Activated T-cell treated with anti-CD3 and anti-CD28 coated beads, Interleukin-2, amount 50 U/mL, for 72 hours (primary cell): ENCODE measurements around the gene HCRTR1. TPM values are rescaled to one million over a fixed set of nuclear protein-coding genes. Genes with fewer than 3 reads are reported as not detected.
"Not testable (repeated sequence)": the region's sequence is repeated elsewhere in the genome, so short reads cannot be mapped to it uniquely, and the experiment has no call there.

Source experiments
- ATAC-seq, 2 donors: fragments of 150-1000 bp; cut with Tn5 transposase; replicated peaks in 1 of 2; 2 replicates each; pipeline ENCODE4 v1.10.0; 2021; ENCODE audit warnings: moderate library complexity in 2 of 2, mild to moderate bottlenecking in 1 of 2
- DNase-seq, 2 donors: peaks; one replicate each; pipeline ENCODE4 v3.0.0; 2021 to 2022; ENCODE audit warnings: mixed read lengths in 1 of 2
- H3K27ac Mint-ChIP-seq: one replicate; pipeline ENCODE4 v1.8.0; 2022; ENCODE audit warnings: mild to moderate bottlenecking, moderate library complexity, mixed read lengths
- H3K27me3 Mint-ChIP-seq: one replicate; pipeline ENCODE4 v1.8.0; 2022; ENCODE audit warnings: low read depth, mixed read lengths
- H3K36me3 Mint-ChIP-seq, 2 donors: one replicate each; pipeline ENCODE4 v1.8.0; 2022; ENCODE audit warnings: mixed read lengths in 2 of 2, mild to moderate bottlenecking in 1 of 2; ENCODE audit not compliant: insufficient read depth in 2 of 2
- H3K4me1 Mint-ChIP-seq: one replicate; pipeline ENCODE4 v1.8.0; 2022; ENCODE audit warnings: low read depth, mixed read lengths
- H3K4me3 Mint-ChIP-seq, 2 donors: one replicate each; pipeline ENCODE4 v1.8.0; 2022; ENCODE audit warnings: mild to moderate bottlenecking in 2 of 2, mixed read lengths in 2 of 2, moderate library complexity in 2 of 2
- H3K9me3 Mint-ChIP-seq, 2 donors: one replicate each; pipeline ENCODE4 v1.8.0; 2022; ENCODE audit warnings: mixed read lengths in 2 of 2
- total RNA-seq, 2 donors: library from RNA; stranded (reverse); gene quantifications; one replicate each; pipeline ENCODE4 v1.2.3, GENCODE V29; 2022

HCRTR1 gene
- total RNA-seq, 2 donors from 2014 or later, result not detected

GRCh38 chr1:31585736-31586365 lies 31.6 kb upstream of the HCRTR1 start:
- H3K27ac Mint-ChIP-seq, result no peak overlapping the region
- no peak for DNase-seq
- H3K9me3 Mint-ChIP-seq, result no peaks in the 10 kb centered on the region

GRCh38 chr1:31586376-31587327 lies 30.8 kb upstream of the HCRTR1 start:
- no peak for ATAC-seq
- Mint-ChIP-seq H3K27ac (no peak overlapping the region), H3K4me1 (no peaks in the 10 kb centered on the region), H3K9me3 (no peaks in the 10 kb centered on the region), H3K4me3 (no peak overlapping the region), H3K27me3 (no peaks in the 10 kb centered on the region), H3K36me3 (no peaks in the 10 kb centered on the region)
- DNase-seq, result no peak

More at GRCh38 chr1:31585736-31586365, 31.6 kb upstream of the HCRTR1 start:
- Mint-ChIP-seq H3K27me3 (no peaks in the 10 kb centered on the region), H3K4me3 (no peak overlapping the region), H3K4me1 (no peaks in the 10 kb centered on the region), H3K36me3 (no peaks in the 10 kb centered on the region)
- no peak for ATAC-seq

GRCh38 chr1:31587328-31587699 lies 30.2 kb upstream of the HCRTR1 start:
- H3K36me3 Mint-ChIP-seq, H3K4me1 Mint-ChIP-seq, H3K9me3 Mint-ChIP-seq, H3K27ac Mint-ChIP-seq, H3K27me3 Mint-ChIP-seq, H3K4me3 Mint-ChIP-seq, ATAC-seq, DNase-seq: not testable (repeated sequence)

GRCh38 chr1:31587720-31588423 lies 29.6 kb upstream of the HCRTR1 start:
- H3K4me1 Mint-ChIP-seq, result no peaks in the 10 kb centered on the region
- H3K27ac Mint-ChIP-seq, result no peak overlapping the region
- H3K27me3 Mint-ChIP-seq, result peaks cover 12% of the 10 kb centered on the region
- no peak overlapping the region for H3K4me3 Mint-ChIP-seq
- H3K36me3 Mint-ChIP-seq, result no peaks in the 10 kb centered on the region
- peak; percentile 64 to 70 for ATAC-seq
- no peaks in the 10 kb centered on the region for H3K9me3 Mint-ChIP-seq
- peak; percentile 60 to 61 for DNase-seq

GRCh38 chr1:31588751-31589515 lies 28.6 kb upstream of the HCRTR1 start:
- Mint-ChIP-seq H3K27ac (no peak overlapping the region), H3K36me3 (no peaks in the 10 kb centered on the region), H3K9me3 (no peaks in the 10 kb centered on the region), H3K4me1 (no peaks in the 10 kb centered on the region), H3K4me3 (no peak overlapping the region), H3K27me3 (peaks cover 16% of the 10 kb centered on the region)
- DNase-seq (no peak), ATAC-seq (no peak)

- Mint-ChIP-seq H3K4me1 (no peaks in the 10 kb centered on the region), H3K4me3 (no peak overlapping the region), H3K9me3 (no peaks in the 10 kb centered on the region), H3K27ac (no peak overlapping the region), H3K36me3 (no peaks in the 10 kb centered on the region), H3K27me3 (peaks cover 23% of the 10 kb centered on the region)
- DNase-seq (no peak), ATAC-seq (no peak)
These were observed 25.9 kb upstream of the HCRTR1 start for GRCh38 chr1:31591425-31592093.

GRCh38 chr1:31592132-31592531 lies 25.4 kb upstream of the HCRTR1 start:
- DNase-seq, result no peak
- no peak overlapping the region for H3K4me3 Mint-ChIP-seq

GRCh38 chr1:31593136-31593665 lies 24.3 kb upstream of the HCRTR1 start:
- H3K4me1 Mint-ChIP-seq, result no peaks in the 10 kb centered on the region
- no peak for ATAC-seq
- no peaks in the 10 kb centered on the region for H3K9me3 Mint-ChIP-seq
- no peak for DNase-seq
- H3K36me3 Mint-ChIP-seq, result no peaks in the 10 kb centered on the region
- peaks cover 23% of the 10 kb centered on the region for H3K27me3 Mint-ChIP-seq
- no peak overlapping the region for H3K27ac Mint-ChIP-seq
- H3K4me3 Mint-ChIP-seq, result no peak overlapping the region

More at GRCh38 chr1:31592132-31592531, 25.4 kb upstream of the HCRTR1 start:
- no peaks in the 10 kb centered on the region for H3K4me1 Mint-ChIP-seq
- peaks cover 23% of the 10 kb centered on the region for H3K27me3 Mint-ChIP-seq
- no peaks in the 10 kb centered on the region for H3K36me3 Mint-ChIP-seq
- H3K27ac Mint-ChIP-seq, result no peak overlapping the region
- no peaks in the 10 kb centered on the region for H3K9me3 Mint-ChIP-seq
- ATAC-seq, result no peak

GRCh38 chr1:31593770-31594632 lies 23.5 kb upstream of the HCRTR1 start:
- Mint-ChIP-seq H3K27ac (no peak overlapping the region), H3K4me3 (no peak overlapping the region), H3K27me3 (peaks cover 23% of the 10 kb centered on the region), H3K9me3 (no peaks in the 10 kb centered on the region), H3K36me3 (no peaks in the 10 kb centered on the region), H3K4me1 (no peaks in the 10 kb centered on the region)
- DNase-seq (peak; percentile 81 to 82), ATAC-seq (peak; percentile 90 to 94)

- H3K36me3 Mint-ChIP-seq, result no peaks in the 10 kb centered on the region
- no peak overlapping the region for H3K27ac Mint-ChIP-seq
- DNase-seq (no peak), ATAC-seq (peak in 1 of 2 donors; percentile 17)
- peaks cover 23% of the 10 kb centered on the region for H3K27me3 Mint-ChIP-seq
- H3K4me3 Mint-ChIP-seq, result no peak overlapping the region
- H3K9me3 Mint-ChIP-seq, result no peaks in the 10 kb centered on the region
- no peaks in the 10 kb centered on the region for H3K4me1 Mint-ChIP-seq
These were observed 21.4 kb upstream of the HCRTR1 start for GRCh38 chr1:31595836-31596736.

GRCh38 chr1:31596737-31597097 lies 20.8 kb upstream of the HCRTR1 start:
- Mint-ChIP-seq H3K27me3 (peaks cover 23% of the 10 kb centered on the region), H3K4me1 (no peaks in the 10 kb centered on the region), H3K36me3 (no peaks in the 10 kb centered on the region), H3K4me3 (no peak overlapping the region), H3K9me3 (no peaks in the 10 kb centered on the region), H3K27ac (no peak overlapping the region)
- ATAC-seq (no peak), DNase-seq (no peak)
